HL-60 (cell line): Measurements from ENCODE around the gene PRKAG2.

ENCODE experiments used
- CTCF ChIP-seq: IDR thresholded peaks from one replicate; pipeline ENCODE4 v1.5.1; 2011; ENCODE audit warnings: low read length, control low read depth, inconsistent platforms; ENCODE audit not compliant: insufficient read depth
- POLR2AphosphoS5 ChIP-seq: IDR thresholded peaks from 2 replicates; pipeline ENCODE4 v1.6.1; 2012; ENCODE audit warnings: low read depth
- SPI1 ChIP-seq: IDR thresholded peaks from 2 replicates; pipeline ENCODE4 v1.6.1; 2012; ENCODE audit warnings: low read depth, mild to moderate bottlenecking, borderline replicate concordance

DNA sequence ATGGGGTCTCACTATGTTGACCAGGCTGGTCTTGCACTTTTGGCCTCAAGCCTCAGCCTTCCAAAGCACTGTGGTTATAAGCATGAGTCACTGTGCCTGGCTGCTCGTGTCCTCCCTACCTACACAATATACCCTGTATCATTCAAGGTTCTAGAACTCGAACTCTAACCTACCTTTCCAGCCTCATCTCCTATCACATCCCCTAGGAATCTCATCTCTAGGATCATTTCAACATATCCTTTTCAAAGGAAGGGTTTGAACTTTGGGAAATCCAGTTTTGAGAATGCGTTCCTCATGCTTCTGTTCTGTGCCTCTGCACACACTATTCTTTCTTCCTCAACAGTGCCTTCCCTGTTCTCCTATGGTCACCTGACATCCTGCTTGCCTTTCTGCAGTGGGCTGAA, 269.4 kb downstream of the PRKAG2 start:
- TF ChIP-seq CTCF (no peak), POLR2AphosphoS5 (no peak), SPI1 (no peak)
